MCF 10A (cell line): Measurements from ENCODE around the gene EXOC2. TPM values are rescaled to one million over a fixed set of nuclear protein-coding genes. Genes with fewer than 3 reads are reported as not detected.

Source experiments
- BruUV-seq: library from RNA; stranded (reverse); fragments of 400-500 nt; replicated peaks from 2 replicates; lab custom pipeline; 2021; lab: Mats Ljungman, UMichigan
- CTCF ChIA-PET: fragments of 300-600 bp; sonication (Branson Sonifier 250); formaldehyde crosslinking; extraction: SDS; loops from one replicate; lab custom pipeline; 2021; ENCODE audit warnings: antibody characterized with exemption, inconsistent platforms; lab: Yijun Ruan, JAX
- POLR2A ChIA-PET: fragments of 300-600, 350-650 bp; sonication (Branson Sonifier 250); formaldehyde crosslinking; extraction: SDS; loops from one replicate; lab custom pipeline; 2020; ENCODE audit warnings: antibody characterized with exemption, inconsistent platforms; lab: Yijun Ruan, JAX
- DNase-seq: peaks from one replicate; pipeline ENCODE4 v3.0.0-alpha.2; 2018; ENCODE audit not compliant: unreplicated experiment
- H3K27ac Mint-ChIP-seq: one replicate; pipeline ENCODE4 v1.8.0; 2022; ENCODE audit warnings: mild to moderate bottlenecking, low read depth, mixed read lengths; ENCODE audit not compliant: unreplicated experiment
- H3K27me3 Mint-ChIP-seq: one replicate; pipeline ENCODE4 v1.8.0; 2022; ENCODE audit warnings: mixed read lengths; ENCODE audit not compliant: insufficient read depth, unreplicated experiment
- H3K36me3 Mint-ChIP-seq: one replicate; pipeline ENCODE4 v1.8.0; 2022; ENCODE audit warnings: mild to moderate bottlenecking, moderate library complexity, mixed read lengths; ENCODE audit not compliant: insufficient read depth, unreplicated experiment
- H3K4me1 Mint-ChIP-seq: one replicate; pipeline ENCODE4 v1.8.0; 2022; ENCODE audit warnings: mixed read lengths; ENCODE audit not compliant: insufficient read depth, unreplicated experiment
- H3K4me3 Mint-ChIP-seq: one replicate; pipeline ENCODE4 v1.8.0; 2022; ENCODE audit warnings: mild to moderate bottlenecking, moderate library complexity, mixed read lengths; ENCODE audit not compliant: unreplicated experiment
- H3K9me3 Mint-ChIP-seq: one replicate; pipeline ENCODE4 v1.8.0; 2022; ENCODE audit warnings: mixed read lengths; ENCODE audit not compliant: unreplicated experiment
- intact Hi-C: fragments of 100-400 bp; cut with micrococcal nuclease; formaldehyde crosslinking; loops from 2 replicates; pipeline ENCODE4 v1.14.1; 2022
- total RNA-seq: library from RNA; stranded (reverse); gene quantifications from 2 replicates; pipeline ENCODE4 v1.2.3, GENCODE V29; 2022
- TF ChIP-seq, protein P1 (sequence below): fragments of 200-600 bp; IDR thresholded peaks from one replicate; pipeline ENCODE4 v1.8.0; 2022; ENCODE audit warnings: antibody characterized with exemption, mild to moderate bottlenecking; ENCODE audit not compliant: unreplicated experiment

Gene EXOC2
- total RNA-seq, 1 experiment from 2014 or later = 14.6 TPM

- Mint-ChIP-seq H3K9me3 (no peaks in the 10 kb centered on the region), H3K4me3 (no peak overlapping the region), H3K4me1 (peaks cover 42% of the 10 kb centered on the region), H3K27me3 (no peaks in the 10 kb centered on the region), H3K36me3 (peaks cover 8% of the 10 kb centered on the region), H3K27ac (no peak overlapping the region)
- no peak for DNase-seq
- intact Hi-C loops = no loop called here
- POLR2A ChIA-PET = interaction anchor here (0.7 to 6.3 kb wide), 3 partner anchors 10 to 31 kb away, joined by 3 to 69 read pairs (median 3); partner anchors contain the start of gene EXOC2
- TF ChIP-seq, protein P1, sequence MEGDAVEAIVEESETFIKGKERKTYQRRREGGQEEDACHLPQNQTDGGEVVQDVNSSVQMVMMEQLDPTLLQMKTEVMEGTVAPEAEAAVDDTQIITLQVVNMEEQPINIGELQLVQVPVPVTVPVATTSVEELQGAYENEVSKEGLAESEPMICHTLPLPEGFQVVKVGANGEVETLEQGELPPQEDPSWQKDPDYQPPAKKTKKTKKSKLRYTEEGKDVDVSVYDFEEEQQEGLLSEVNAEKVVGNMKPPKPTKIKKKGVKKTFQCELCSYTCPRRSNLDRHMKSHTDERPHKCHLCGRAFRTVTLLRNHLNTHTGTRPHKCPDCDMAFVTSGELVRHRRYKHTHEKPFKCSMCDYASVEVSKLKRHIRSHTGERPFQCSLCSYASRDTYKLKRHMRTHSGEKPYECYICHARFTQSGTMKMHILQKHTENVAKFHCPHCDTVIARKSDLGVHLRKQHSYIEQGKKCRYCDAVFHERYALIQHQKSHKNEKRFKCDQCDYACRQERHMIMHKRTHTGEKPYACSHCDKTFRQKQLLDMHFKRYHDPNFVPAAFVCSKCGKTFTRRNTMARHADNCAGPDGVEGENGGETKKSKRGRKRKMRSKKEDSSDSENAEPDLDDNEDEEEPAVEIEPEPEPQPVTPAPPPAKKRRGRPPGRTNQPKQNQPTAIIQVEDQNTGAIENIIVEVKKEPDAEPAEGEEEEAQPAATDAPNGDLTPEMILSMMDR = no peak
- CTCF ChIA-PET = no interaction called here
- BruUV-seq = no TSS peak
Observed at GRCh38 chr6:678520-678919, 14.4 kb downstream of the EXOC2 start.

DNA sequence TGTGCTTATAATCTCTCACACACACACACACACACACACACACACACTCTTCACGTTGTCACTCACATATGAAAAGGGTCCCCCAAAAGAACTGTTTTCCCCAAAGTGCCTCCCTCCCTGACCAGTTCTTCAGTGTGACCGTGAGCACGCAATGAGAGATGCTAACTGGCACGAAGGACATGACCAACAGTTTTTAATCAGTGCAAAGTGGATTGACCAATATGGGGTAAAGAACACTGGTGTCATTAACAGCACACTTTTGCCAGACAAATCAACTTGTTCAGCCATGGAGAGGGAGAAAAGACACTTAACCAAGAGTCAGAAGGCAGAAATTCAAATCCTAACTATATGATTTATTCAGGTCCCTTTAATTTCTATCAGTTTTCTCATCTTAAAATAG lies 15.0 kb downstream of the EXOC2 start:
- Mint-ChIP-seq H3K27ac (no peak overlapping the region), H3K4me1 (peaks cover 40% of the 10 kb centered on the region), H3K36me3 (peaks cover 8% of the 10 kb centered on the region), H3K9me3 (no peaks in the 10 kb centered on the region), H3K27me3 (no peaks in the 10 kb centered on the region), H3K4me3 (no peak overlapping the region)
- TF ChIP-seq, protein P1 = no peak
- intact Hi-C loops = no loop called here
- CTCF ChIA-PET = no interaction called here
- no TSS peak for BruUV-seq
- DNase-seq = no peak
- POLR2A ChIA-PET = interaction anchor here (1.4 kb wide), 1 partner anchor 9 kb away, joined by 3 read pairs; no protein-coding TSS in a partner anchor

DNA sequence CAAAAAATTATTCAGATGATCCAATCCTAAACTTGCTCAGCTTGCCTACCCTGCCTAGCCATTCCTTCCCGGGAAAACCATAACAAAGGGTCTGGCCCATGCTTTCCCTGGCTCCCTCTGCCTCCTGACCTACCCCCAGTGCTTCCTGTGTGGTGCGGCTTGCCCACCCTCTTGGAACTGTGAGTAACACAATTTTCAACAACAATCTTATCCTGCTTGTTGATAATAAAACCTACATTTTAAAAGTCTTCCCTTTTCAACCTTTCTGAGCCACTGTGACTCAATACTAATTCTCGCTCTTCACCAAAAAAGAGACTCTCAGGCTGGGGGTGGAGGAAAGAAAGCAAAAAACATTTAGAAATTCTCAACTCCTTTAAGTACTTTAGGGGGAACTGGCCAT lies 18.0 kb downstream of the EXOC2 start:
- H3K27ac Mint-ChIP-seq = no peak overlapping the region
- peaks cover 8% of the 10 kb centered on the region for H3K36me3 Mint-ChIP-seq

DNA sequence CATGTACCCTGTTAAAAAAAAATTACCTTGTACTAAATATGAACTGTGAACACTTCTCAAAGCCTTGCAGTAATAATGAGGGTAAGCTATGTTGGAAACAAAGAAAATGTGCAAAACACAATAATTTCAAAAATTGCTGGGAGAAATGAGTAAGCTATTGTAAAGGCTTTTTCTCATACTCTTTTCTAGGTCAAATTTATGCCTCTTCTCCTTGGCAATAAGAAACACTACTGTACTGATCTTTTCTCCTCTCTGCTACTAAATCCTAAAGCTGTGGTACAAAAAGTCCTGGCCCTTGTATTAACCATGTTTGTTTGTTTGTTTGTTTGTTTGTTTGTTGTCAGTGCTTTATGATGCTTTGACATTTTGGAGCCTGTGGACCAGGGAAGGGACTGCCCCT lies 18.5 kb downstream of the EXOC2 start:
- Mint-ChIP-seq H3K4me1 (peaks cover 8% of the 10 kb centered on the region), H3K27ac (no peak overlapping the region), H3K4me3 (no peak overlapping the region), H3K27me3 (no peaks in the 10 kb centered on the region), H3K9me3 (no peaks in the 10 kb centered on the region), H3K36me3 (peaks cover 8% of the 10 kb centered on the region)
- CTCF ChIA-PET = no interaction called here
- TF ChIP-seq, protein P1 = no peak
- no TSS peak for BruUV-seq
- DNase-seq = no peak
- intact Hi-C loops = no loop called here
- POLR2A ChIA-PET = interaction anchor here (2.2 kb wide), 1 partner anchor 9 kb away, joined by 6 read pairs; no protein-coding TSS in a partner anchor

More for the DNA sequence above, 18.0 kb downstream of the EXOC2 start:
- intact Hi-C loops = no loop called here
- TF ChIP-seq, protein P1 = no peak
- ChIA-PET CTCF (no interaction called here), POLR2A (no interaction called here)
- no TSS peak for BruUV-seq
- no peaks in the 10 kb centered on the region for H3K27me3 Mint-ChIP-seq
- peaks cover 13% of the 10 kb centered on the region for H3K4me1 Mint-ChIP-seq
- no peaks in the 10 kb centered on the region for H3K9me3 Mint-ChIP-seq
- DNase-seq = no peak
- no peak overlapping the region for H3K4me3 Mint-ChIP-seq
